HepG2 (cell line): Measurements from ENCODE around the gene COPS3. TPM values are rescaled to one million over a fixed set of nuclear protein-coding genes. Genes with fewer than 3 reads are reported as not detected.

ENCODE experiments used
- AGO1 ChIP-seq: fragments of 200-400 bp; formaldehyde crosslinking; IDR thresholded peaks from 2 replicates; pipeline ENCODE4 v1.6.1; 2017; ENCODE audit warnings: mild to moderate bottlenecking, low read depth, low read length, moderate library complexity; ENCODE audit not compliant: poor library complexity, severe bottlenecking
- ARID5B ChIP-seq: IDR thresholded peaks from 2 replicates; pipeline ENCODE4 v1.4.0; 2020; ENCODE audit warnings: mild to moderate bottlenecking, missing genetic modification reagents
- BCL3 ChIP-seq: sonication (generic); formaldehyde crosslinking; IDR thresholded peaks from 2 replicates; pipeline ENCODE4 v1.5.1; 2020; ENCODE audit warnings: mild to moderate bottlenecking, missing genetic modification reagents, moderate library complexity
- ESRRA ChIP-seq: sonication (generic); formaldehyde crosslinking; IDR thresholded peaks from 2 replicates; pipeline ENCODE4 v1.5.1; 2020; ENCODE audit warnings: mild to moderate bottlenecking, low read depth, missing genetic modification reagents
- HCFC1 ChIP-seq: fragments of 150-350 bp; IDR thresholded peaks from 2 replicates; pipeline ENCODE4 v1.6.1; 2014; ENCODE audit warnings: low read depth, low read length
- KDM2A ChIP-seq: sonication (generic); formaldehyde crosslinking; IDR thresholded peaks from 2 replicates; pipeline ENCODE4 v1.4.0; 2020; ENCODE audit warnings: low read depth, missing genetic modification reagents, borderline replicate concordance
- KDM4B ChIP-seq: sonication (generic); formaldehyde crosslinking; IDR thresholded peaks from 2 replicates; pipeline ENCODE4 v1.4.0; 2020; ENCODE audit warnings: missing genetic modification reagents
- MED13 ChIP-seq: sonication (generic); formaldehyde crosslinking; IDR thresholded peaks from 2 replicates; pipeline ENCODE4 v1.5.0; 2020; ENCODE audit warnings: missing genetic modification reagents
- NFIC ChIP-seq: IDR thresholded peaks from 2 replicates; pipeline ENCODE4 v1.6.1; 2012; ENCODE audit warnings: mild to moderate bottlenecking, low read length, inconsistent platforms
- NKX3-1 ChIP-seq: sonication (generic); formaldehyde crosslinking; IDR thresholded peaks from 2 replicates; pipeline ENCODE4 v1.5.0; 2020; ENCODE audit warnings: missing genetic modification reagents
- PLSCR1 ChIP-seq: sonication (generic); formaldehyde crosslinking; IDR thresholded peaks from 2 replicates; pipeline ENCODE4 v1.5.0; 2020; ENCODE audit warnings: missing genetic modification reagents, mild to moderate bottlenecking, borderline replicate concordance
- RELA ChIP-seq: sonication (generic); formaldehyde crosslinking; IDR thresholded peaks from 2 replicates; pipeline ENCODE4 v1.4.0; 2020; ENCODE audit warnings: missing genetic modification reagents
- SNAPC2 ChIP-seq: sonication (generic); formaldehyde crosslinking; IDR thresholded peaks from 2 replicates; pipeline ENCODE4 v1.8.1; 2022; ENCODE audit warnings: mild to moderate bottlenecking, missing genetic modification reagents
- WIZ ChIP-seq: sonication (generic); formaldehyde crosslinking; IDR thresholded peaks from 2 replicates; pipeline ENCODE4 v1.5.1; 2020; ENCODE audit warnings: mild to moderate bottlenecking, missing genetic modification reagents
- YY1 ChIP-seq: IDR thresholded peaks from 2 replicates; pipeline ENCODE4 v1.6.1; 2011; ENCODE audit warnings: low read length, low read depth, moderate library complexity, mild to moderate bottlenecking; ENCODE audit not compliant: insufficient read depth, insufficient replicate concordance
- ZFX ChIP-seq: sonication (generic); formaldehyde crosslinking; IDR thresholded peaks from 2 replicates; pipeline ENCODE4 v1.4.0; 2020; ENCODE audit warnings: mild to moderate bottlenecking, low read depth, missing genetic modification reagents, moderate library complexity
- ZKSCAN8 ChIP-seq: IDR thresholded peaks from 2 replicates; pipeline ENCODE4 v1.6.1; 2016; ENCODE audit warnings: borderline replicate concordance, missing genetic modification reagents, missing compliant biosample characterization
- ZNF512 ChIP-seq: sonication (generic); formaldehyde crosslinking; IDR thresholded peaks from 2 replicates; pipeline ENCODE4 v1.4.0; 2020; ENCODE audit warnings: mild to moderate bottlenecking, missing genetic modification reagents
- ZNF570 ChIP-seq: sonication (generic); formaldehyde crosslinking; IDR thresholded peaks from 2 replicates; pipeline ENCODE4 v1.4.0; 2020; ENCODE audit warnings: mild to moderate bottlenecking, missing genetic modification reagents, borderline replicate concordance
- ZNF616 ChIP-seq: sonication (generic); formaldehyde crosslinking; IDR thresholded peaks from 2 replicates; pipeline ENCODE4 v1.5.0; 2020; ENCODE audit warnings: low read depth, mild to moderate bottlenecking, missing genetic modification reagents
- ZNF660 ChIP-seq: sonication (generic); formaldehyde crosslinking; IDR thresholded peaks from 2 replicates; pipeline ENCODE4 v1.5.1; 2020; ENCODE audit warnings: mild to moderate bottlenecking, low read depth, missing genetic modification reagents, borderline replicate concordance
- ZNF777 ChIP-seq: sonication (generic); formaldehyde crosslinking; IDR thresholded peaks from 2 replicates; pipeline ENCODE4 v1.4.0; 2020; ENCODE audit warnings: missing genetic modification reagents
- ZSCAN31 ChIP-seq: sonication (generic); formaldehyde crosslinking; IDR thresholded peaks from 2 replicates; pipeline ENCODE4 v1.5.0; 2020; ENCODE audit warnings: low read depth, mild to moderate bottlenecking, missing genetic modification reagents
- polyA plus RNA-seq, 8 experiments: library from polyadenylated mRNA; depleted of rRNA in 3 of 8; stranded (reverse) in 7 of 8; unstranded in 1 of 8; fragments of >200 nt; fragmentation: Illumina TruSeq in 4 of 8; extraction: Trizol in 4 of 8; gene quantifications; 2 replicates each; pipeline versions ENCODE4 v1.2.1 to v1.2.3, GENCODE V29; 2011 to 2016; ENCODE audit warnings: low read depth in 4 of 8, missing spikeins in 1 of 8, mixed read lengths in 1 of 8; ENCODE audit not compliant: insufficient read depth in 1 of 8
- total RNA-seq, 5 experiments: library from RNA; depleted of rRNA; stranded (reverse); fragments of >200 nt; fragmentation: Illumina TruSeq; extraction: Trizol; gene quantifications; 2 replicates each; pipeline ENCODE4 v1.2.3, GENCODE V29; 2016; ENCODE audit warnings: low read depth in 1 of 5

Gene COPS3
- total and polyA plus RNA-seq, 2 of the 13 experiments (the other 11 are each of a cell fraction or from before 2014, with no cell fraction given) = 46.3 to 103 TPM

- TF ChIP-seq ARID5B (CRISPR knock-in tag) (no peak), AGO1 (no peak), ZSCAN31 (CRISPR knock-in tag) (no peak), KDM4B (CRISPR knock-in tag) (no peak), NKX3-1 (CRISPR knock-in tag) (no peak), ZNF616 (no peak), SNAPC2 (no peak), NFIC (no peak), YY1 (no peak), HCFC1 (no peak), ZNF777 (CRISPR knock-in tag) (peak; percentile 82), MED13 (CRISPR knock-in tag) (no peak), ZNF570 (0 out of 2 replicates have a peak, but pooled peaks have one; percentile 5), ZFX (CRISPR knock-in tag) (peak; percentile 68), ESRRA (CRISPR knock-in tag) (no peak), BCL3 (no peak), WIZ (CRISPR knock-in tag) (0 out of 2 replicates have a peak, but pooled peaks have one; percentile 57), ZNF512 (CRISPR knock-in tag) (no peak), ZNF660 (CRISPR knock-in tag) (no peak), KDM2A (CRISPR knock-in tag) (peak; percentile 48), RELA (CRISPR knock-in tag) (no peak), PLSCR1 (no peak), ZKSCAN8 (no peak)
Measured at GRCh38 chr17:17205368-17206123, 75.5 kb downstream of the COPS3 start (continued).
